Gastroesophageal sphincter (tissue), 3 donors: ENCODE results near the gene ANAPC4.

ENCODE experiments used
- EP300 ChIP-seq: sonication (generic); formaldehyde crosslinking; IDR thresholded peaks from one replicate; pipeline ENCODE4 v1.6.1; 2017; ENCODE audit warnings: antibody characterized with exemption, mild to moderate bottlenecking
- POLR2A ChIP-seq, 2 donors: fragments of 450-650 bp; IDR thresholded peaks; one replicate each; pipeline ENCODE4 v1.6.1; 2017; ENCODE audit warnings: antibody characterized with exemption in 2 of 2, mild to moderate bottlenecking in 2 of 2, moderate library complexity in 1 of 2
- POLR2AphosphoS5 ChIP-seq: sonication (generic); formaldehyde crosslinking; IDR thresholded peaks from one replicate; pipeline ENCODE4 v1.6.1; 2017; ENCODE audit warnings: antibody characterized with exemption
- TF ChIP-seq, protein P1 (sequence below), 4 experiments: fragments of 200-600 bp in 2 of 4; fragments of 450-650 bp in 2 of 4; sonication (generic) in 1 of 4; IDR thresholded peaks; one replicate each; pipeline ENCODE4 v1.5.1; 2017 to 2019; ENCODE audit warnings: antibody characterized with exemption in 4 of 4, mild to moderate bottlenecking in 2 of 4, moderate library complexity in 2 of 4

DNA sequence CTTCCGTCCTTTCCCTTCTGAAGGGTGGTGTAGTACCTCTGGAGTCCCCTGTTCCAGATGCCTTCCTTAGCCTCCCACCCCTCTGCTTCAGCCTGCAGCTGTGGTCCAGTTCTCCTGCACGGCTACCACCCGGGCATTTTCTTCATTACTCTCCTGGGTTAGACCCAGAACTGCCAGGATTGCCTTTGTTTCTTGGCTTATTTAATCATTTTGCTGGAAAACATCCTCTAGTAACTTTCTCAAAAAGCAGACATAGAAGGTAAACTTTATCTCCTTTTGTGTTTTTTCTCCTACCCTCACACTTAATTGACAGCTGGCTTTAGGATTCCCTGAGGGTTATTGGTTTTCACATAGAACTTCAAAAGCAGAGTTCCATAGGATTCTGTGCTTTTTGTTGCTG is 20.2 kb downstream of the ANAPC4 start:
- TF ChIP-seq POLR2A (IDR thresholded peaks at IDR 0.05) (no peak), EP300 (no peak), POLR2AphosphoS5 (no peak)
- TF ChIP-seq, protein P1, sequence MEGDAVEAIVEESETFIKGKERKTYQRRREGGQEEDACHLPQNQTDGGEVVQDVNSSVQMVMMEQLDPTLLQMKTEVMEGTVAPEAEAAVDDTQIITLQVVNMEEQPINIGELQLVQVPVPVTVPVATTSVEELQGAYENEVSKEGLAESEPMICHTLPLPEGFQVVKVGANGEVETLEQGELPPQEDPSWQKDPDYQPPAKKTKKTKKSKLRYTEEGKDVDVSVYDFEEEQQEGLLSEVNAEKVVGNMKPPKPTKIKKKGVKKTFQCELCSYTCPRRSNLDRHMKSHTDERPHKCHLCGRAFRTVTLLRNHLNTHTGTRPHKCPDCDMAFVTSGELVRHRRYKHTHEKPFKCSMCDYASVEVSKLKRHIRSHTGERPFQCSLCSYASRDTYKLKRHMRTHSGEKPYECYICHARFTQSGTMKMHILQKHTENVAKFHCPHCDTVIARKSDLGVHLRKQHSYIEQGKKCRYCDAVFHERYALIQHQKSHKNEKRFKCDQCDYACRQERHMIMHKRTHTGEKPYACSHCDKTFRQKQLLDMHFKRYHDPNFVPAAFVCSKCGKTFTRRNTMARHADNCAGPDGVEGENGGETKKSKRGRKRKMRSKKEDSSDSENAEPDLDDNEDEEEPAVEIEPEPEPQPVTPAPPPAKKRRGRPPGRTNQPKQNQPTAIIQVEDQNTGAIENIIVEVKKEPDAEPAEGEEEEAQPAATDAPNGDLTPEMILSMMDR (IDR thresholded peaks at IDR 0.05): no peak
